ES-I3 (cell line): ENCODE results near the gene VGLL4.

Experiments
- H3K36me3 ChIP-seq: 2 replicates; pipeline ENCODE4 v1.6.1; 2013; ENCODE audit warnings: mild to moderate bottlenecking, low read length, control low read depth, moderate library complexity; ENCODE audit not compliant: insufficient read depth
- H3K4me1 ChIP-seq: 2 replicates; pipeline ENCODE4 v1.6.1; 2013; ENCODE audit warnings: mild to moderate bottlenecking, control low read depth, low read length; ENCODE audit not compliant: insufficient read depth
- H3K9ac ChIP-seq: 2 replicates; pipeline ENCODE4 v1.6.1; 2013; ENCODE audit warnings: low read depth, mild to moderate bottlenecking, low read length, moderate library complexity
- H3K9me3 ChIP-seq: 2 replicates; pipeline ENCODE4 v1.6.1; 2013; ENCODE audit warnings: mild to moderate bottlenecking, low read length, moderate library complexity; ENCODE audit not compliant: control insufficient read depth, insufficient read depth

The VGLL4 gene

DNA sequence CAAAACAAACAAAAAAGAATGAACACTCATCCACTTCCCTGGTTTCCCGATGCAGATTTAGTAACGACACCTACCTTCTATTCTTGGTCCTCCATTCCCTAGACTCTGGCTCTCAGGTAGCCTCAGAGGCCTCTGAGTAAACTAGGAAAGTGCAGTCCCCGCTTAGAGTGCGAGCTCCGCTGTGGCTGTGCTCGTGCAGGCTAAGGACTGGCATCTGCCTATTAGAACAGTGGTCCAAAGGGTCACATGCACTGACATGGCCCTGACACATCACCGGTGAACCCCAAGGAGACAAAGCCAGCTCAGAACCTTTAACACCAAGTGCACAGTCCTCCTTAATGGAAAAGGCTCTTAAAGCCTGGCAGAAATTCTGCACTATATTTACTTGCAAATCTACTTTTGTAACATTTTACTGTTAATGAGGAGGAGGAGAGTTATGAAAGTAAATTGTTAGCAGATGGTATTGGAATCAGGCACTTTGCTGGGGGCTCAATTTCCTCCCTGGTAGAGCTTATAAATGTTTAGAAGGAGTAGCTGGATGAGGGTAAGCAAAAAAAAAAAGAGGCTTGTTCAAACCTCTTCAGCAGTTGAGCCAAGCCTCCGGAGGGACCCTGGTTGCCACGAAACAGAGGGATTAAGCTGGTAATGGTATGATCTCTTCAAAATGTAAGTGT is 31.1 kb downstream of the VGLL4 start:
- H3K4me1 ChIP-seq: peaks cover 44% of the 10 kb centered on the region
- no peak overlapping the region; the same call in 1 of the 2 replicates for H3K9ac ChIP-seq
- H3K36me3 ChIP-seq: no peaks in the 10 kb centered on the region
- no peaks in the 10 kb centered on the region for H3K9me3 ChIP-seq

DNA sequence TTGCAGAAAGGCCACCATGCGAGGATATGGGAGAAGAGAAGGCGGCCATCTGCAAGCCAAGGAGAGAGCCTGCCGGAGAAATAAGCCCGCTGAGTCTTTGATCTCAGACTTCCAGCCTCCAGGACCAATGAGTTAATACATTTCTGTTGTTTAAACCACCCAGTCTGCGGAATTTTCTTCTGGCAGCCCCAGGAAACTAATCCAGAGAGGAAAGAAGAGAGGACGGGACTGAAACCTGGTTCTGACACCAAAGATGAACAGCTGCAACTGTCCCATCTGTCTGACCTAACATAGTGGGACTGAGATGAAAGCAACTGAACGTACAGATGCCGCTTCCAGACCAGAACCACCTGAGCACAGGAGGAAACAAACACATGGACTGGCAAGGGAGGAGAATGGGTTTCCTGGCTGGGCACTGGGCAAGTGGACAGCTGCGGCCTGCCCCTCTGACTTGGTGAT is 32.3 kb downstream of the VGLL4 start:
- Histone ChIP-seq H3K36me3 (no peaks in the 10 kb centered on the region), H3K9me3 (no peaks in the 10 kb centered on the region), H3K4me1 (peaks cover 37% of the 10 kb centered on the region), H3K9ac (no peak overlapping the region)

DNA sequence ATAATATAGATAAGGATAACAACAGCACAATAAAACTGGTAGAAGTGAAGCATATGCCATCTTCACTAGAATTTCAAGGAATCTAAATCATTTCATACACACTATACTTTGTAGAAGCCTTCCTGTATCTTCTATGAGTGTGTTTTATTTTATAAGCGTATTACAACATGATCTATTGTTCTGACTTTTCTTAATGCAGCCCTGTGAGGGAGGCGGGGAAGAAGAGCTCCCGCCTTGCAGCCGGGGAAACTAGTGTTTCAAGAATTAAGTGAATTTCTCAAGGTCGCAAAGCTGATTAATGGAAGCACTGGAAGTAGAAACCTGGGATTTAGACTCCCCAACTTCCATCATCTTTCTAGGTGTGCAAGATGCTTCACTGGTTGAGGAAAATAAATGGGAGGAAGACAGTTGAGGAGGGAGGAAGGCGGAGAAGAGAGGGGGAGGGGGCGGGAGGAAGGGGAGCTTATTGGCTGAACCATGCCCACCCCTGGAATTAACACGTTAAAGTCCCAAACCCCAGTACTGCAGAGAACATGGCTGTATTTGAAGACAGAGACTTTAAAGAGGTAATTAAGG is 32.9 kb downstream of the VGLL4 start:
- Histone ChIP-seq H3K36me3 (no peaks in the 10 kb centered on the region), H3K9ac (no peak overlapping the region), H3K4me1 (peaks cover 31% of the 10 kb centered on the region), H3K9me3 (no peaks in the 10 kb centered on the region)

DNA sequence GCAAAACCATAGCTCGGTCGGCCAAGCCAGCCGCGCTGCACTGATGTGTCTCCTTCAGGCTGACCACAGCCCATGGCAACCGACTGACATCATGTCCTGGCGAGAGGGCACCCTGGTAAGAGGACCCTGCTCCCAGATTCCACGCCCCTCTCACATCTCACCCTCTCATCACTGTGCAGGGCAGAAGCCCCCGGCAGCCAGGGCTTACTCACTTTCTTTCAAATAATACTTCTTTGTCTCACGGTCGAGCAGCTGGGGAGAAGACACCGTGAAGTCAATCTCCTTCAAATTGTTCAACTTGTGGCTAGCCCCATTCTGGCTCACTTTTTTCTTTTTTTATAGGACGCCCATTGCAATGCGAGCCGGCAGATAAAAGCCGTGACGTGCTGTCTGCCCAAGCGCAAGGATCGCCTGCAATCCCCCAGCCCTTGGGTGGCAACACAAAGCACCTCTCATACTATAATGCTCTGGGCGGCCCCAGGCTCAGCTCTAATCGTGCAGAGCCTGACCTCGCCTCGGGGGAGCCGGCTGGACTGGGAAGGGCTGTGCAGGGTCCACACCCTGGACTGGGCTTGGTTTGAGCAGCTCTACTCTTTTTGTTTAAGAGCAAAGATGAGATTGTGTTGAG is 33.6 kb downstream of the VGLL4 start:
- no peak overlapping the region for H3K9ac ChIP-seq
- no peaks in the 10 kb centered on the region for H3K36me3 ChIP-seq
- H3K4me1 ChIP-seq: peaks cover 31% of the 10 kb centered on the region
- no peaks in the 10 kb centered on the region for H3K9me3 ChIP-seq

DNA sequence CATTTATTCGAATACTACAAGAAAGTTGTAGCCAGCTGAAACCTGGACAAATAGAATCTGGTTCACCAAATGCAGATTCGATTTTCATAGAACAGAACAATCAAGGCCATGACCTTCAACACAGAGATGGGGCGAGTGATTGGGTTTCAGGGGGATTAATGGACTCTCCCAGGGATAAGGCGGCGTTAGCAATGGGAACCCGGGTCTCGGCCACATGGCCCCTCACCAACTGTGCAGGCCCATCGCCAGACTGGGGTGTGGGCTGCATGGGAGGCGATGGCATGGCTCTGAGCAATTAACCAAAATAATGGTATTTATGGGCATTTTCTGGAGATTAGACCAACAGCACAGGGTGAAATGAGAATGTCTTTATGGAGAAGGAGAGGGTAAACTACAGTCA is 34.2 kb downstream of the VGLL4 start:
- Histone ChIP-seq H3K9me3 (no peaks in the 10 kb centered on the region), H3K9ac (no peak overlapping the region), H3K36me3 (no peaks in the 10 kb centered on the region), H3K4me1 (peaks cover 32% of the 10 kb centered on the region)

DNA sequence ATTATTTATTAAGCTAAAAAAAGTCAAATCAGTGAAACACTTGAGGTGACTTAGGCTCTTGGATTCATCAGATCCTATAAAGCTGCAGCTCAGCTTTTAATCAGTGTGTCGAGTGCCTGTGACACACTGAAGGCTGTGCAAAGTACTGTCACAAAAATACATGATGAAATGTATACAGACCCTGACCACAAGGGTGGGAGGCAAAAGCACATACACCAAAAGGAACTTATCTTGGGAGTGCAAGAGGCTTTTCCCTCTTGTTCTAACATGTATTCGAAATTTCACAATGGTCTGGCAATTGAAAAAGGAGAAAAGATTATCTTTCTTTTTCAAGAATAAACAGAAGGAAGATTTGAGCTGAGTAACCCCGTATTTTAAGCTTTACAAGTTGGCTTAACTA is 35.9 kb downstream of the VGLL4 start:
- peaks cover 34% of the 10 kb centered on the region for H3K4me1 ChIP-seq
- no peaks in the 10 kb centered on the region for H3K36me3 ChIP-seq
- H3K9me3 ChIP-seq: no peaks in the 10 kb centered on the region
- no peak overlapping the region for H3K9ac ChIP-seq

DNA sequence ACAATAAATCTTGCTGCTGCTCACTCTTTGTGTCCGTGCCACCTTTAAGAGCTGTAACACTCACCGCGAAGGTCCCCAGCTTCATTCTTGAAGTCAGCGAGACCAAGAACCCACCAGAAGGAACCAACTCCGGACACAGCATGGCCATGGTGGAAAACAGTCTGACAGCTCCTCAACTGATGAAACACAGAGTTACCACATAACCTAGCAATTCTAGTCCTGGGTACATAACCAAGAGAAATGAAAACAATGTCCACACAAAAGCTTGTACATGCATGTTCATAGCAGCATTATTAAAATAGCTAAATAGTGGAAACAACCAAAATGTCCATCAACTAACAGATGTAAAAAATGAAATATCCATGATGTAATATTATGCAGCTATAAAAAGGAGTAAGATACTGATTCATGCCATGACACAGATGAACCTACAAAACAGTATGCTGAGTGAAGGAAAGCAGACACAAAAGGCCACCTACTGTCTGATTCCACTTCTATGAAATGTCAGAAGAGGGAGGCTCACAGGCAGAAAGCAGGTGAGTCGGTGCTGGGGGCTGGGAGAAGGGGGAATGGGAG is 36.8 kb downstream of the VGLL4 start:
- Histone ChIP-seq H3K9ac (no peak overlapping the region), H3K36me3 (no peaks in the 10 kb centered on the region), H3K4me1 (peaks cover 38% of the 10 kb centered on the region), H3K9me3 (no peaks in the 10 kb centered on the region)

DNA sequence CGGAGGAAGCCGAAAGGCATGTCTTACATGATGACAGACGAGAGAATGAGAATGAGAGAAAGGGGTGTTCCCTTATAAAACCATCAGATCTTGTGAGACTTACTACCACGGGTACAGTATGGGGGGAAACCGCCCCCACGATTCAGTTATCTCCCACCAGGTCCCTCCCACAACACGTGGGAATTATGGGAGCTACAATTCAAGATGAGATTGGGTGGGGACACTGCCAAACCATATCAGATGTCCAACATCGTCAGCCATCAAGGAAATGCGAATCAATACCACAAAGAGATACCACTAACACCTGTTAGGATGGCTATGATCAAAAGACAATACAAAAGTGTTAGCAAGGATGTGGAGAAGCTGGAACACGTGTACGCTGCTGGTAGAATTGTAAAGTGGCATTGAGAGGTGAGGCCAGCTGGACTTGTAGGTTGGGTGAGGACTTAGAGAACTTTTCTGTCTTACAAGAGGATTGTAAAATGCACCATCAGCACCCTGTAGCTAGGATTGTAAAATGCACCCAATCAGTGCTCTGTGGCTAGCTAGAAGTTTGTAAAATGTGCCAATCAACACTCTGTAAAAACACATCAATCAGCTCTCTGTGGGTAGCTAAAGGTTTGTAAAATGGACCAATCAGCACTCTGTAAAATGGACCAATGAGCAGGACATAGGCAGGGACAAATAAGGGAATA is 37.5 kb downstream of the VGLL4 start:
- H3K4me1 ChIP-seq: peaks cover 40% of the 10 kb centered on the region
- no peaks in the 10 kb centered on the region for H3K36me3 ChIP-seq
- no peaks in the 10 kb centered on the region for H3K9me3 ChIP-seq
- no peak overlapping the region for H3K9ac ChIP-seq

DNA sequence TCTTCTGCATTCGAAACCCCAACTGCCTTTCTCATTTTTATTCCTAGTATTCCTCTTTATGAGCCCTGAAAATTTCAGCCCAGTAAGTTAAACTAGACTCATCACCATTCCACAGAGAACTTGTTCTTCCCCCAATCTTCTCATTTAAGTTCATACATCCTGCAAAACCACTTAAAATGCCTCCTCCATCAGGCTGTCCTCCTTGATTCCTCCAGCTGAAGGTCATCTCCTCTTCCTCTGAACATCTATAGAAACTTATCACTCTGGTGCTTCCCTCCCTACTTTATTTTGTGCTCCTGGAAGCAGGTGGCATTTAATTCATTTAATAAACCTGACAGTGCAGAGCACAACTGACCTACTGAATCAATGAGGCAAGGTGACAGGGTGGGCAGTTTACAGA is 38.3 kb downstream of the VGLL4 start:
- H3K9me3 ChIP-seq: no peaks in the 10 kb centered on the region
- peaks cover 42% of the 10 kb centered on the region for H3K4me1 ChIP-seq
- no peak overlapping the region for H3K9ac ChIP-seq
- H3K36me3 ChIP-seq: no peaks in the 10 kb centered on the region

DNA sequence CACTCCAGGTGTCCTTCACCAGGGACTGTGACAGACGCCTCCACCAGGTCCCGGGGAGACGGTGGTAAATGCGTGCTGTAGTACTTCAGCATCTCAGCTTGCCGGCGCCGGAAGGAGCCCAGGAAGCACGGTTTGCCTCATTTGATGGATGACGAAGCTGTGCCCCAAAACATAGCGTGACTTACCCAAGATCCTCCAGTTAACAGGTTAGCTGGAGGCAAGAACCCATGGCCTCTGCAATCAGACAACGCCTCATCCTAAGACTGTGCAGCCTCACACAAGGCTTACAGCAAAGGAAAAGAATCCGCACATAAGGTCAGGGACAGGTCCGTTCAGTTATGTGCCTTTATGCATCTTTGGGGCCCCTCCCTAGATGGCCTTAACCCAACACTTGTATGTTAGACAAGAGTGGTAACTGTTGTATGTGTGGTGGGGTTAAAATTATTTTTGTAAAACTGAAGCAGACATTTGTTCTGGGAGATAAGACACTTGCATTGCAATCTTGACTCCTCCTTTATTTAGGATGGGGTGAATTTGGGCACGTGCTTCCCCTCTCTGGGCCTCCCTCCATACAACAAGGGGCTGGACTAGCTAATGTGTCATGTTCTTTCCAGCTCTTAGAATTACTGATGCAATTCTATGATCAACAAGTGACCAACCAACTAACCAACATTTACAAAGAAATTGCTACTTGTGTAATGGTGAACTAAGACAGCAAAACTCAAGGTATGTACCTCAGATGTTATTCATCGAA is 39.4 kb downstream of the VGLL4 start:
- Histone ChIP-seq H3K9ac (no peak overlapping the region), H3K9me3 (no peaks in the 10 kb centered on the region), H3K4me1 (peaks cover 42% of the 10 kb centered on the region), H3K36me3 (no peaks in the 10 kb centered on the region)

DNA sequence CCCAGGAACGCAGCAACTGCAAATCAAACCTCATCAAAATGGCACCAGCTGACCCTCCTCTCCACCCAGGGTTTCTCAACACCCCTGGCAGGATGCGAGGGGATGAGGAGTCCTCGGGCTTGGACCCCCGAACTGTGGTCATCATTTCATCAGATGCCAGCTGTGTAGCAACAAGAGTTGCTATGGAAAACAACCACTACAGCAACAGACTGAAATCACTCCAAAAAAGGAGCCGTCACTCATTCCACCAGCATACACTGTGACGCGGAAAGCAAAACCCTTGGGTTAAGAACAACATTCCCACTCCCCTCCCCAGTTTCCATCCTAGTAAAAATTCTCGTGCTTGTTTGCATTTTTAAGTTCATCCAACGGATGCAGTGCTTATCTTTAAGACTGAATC is 40.1 kb downstream of the VGLL4 start:
- H3K36me3 ChIP-seq: no peaks in the 10 kb centered on the region
- no peaks in the 10 kb centered on the region for H3K9me3 ChIP-seq
- H3K4me1 ChIP-seq: peaks cover 42% of the 10 kb centered on the region
- H3K9ac ChIP-seq: no peak overlapping the region

DNA sequence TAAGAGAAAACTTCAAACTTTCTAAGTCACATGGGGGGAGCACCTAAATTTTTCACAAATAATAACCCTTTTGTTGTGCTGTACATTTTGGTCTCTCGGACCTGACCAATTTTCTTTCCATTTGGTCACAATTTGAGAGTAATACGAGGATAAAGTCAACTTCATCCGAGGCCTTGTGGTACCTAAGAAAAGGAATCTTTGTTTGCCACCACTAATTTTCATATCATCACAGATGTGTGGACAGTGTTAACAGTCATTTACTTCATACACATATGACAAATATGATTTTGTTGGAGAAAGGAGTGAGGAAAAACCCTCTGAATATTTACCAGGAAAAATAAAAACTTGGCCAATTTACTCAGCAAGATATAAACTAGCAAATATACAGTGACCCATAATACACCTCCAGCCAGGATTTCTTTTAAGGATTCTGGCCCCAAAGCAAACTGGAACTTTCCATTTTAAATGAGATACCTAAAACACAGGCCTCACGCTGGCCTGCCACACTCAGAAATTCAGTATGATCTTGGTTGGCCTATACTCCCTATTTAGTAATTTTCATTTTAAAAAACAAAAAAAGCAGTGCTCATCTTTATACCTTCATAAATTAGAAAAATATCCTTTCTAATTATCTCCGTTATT is 40.7 kb downstream of the VGLL4 start:
- Histone ChIP-seq H3K36me3 (no peaks in the 10 kb centered on the region), H3K9ac (no peak overlapping the region), H3K9me3 (no peaks in the 10 kb centered on the region), H3K4me1 (peaks cover 39% of the 10 kb centered on the region)

DNA sequence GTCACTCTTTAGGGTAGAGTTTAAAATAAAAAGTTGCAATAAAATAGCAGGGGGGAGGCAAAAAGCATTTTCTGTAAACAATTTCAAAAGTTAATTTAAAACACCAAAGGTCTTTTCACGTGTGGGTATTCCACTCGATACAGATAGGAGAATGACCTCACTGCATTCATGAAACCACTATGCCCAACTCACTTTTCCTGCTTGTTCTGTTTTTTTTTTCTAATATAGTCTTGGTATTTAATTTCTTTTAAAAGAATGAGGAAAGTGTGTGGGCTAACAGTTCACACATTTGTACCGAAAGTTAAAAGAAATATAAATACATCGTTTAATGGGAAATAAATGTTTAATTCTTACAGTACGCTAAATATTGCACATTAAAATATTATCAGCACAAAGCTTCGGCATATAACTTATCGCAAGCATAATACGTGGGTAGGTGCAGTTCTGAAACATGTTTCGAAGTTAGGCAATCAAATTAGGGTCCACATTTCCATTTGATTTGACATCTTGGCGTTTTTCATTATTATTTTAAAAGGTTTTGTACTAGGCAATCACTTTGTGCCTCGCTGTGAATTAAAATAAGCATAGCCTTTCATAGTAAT is 41.4 kb downstream of the VGLL4 start:
- peaks cover 39% of the 10 kb centered on the region for H3K4me1 ChIP-seq
- no peaks in the 10 kb centered on the region for H3K9me3 ChIP-seq
- no peaks in the 10 kb centered on the region for H3K36me3 ChIP-seq
- H3K9ac ChIP-seq: no peak overlapping the region
